Fibroblast of mammary gland (primary cell): ENCODE data around the gene IFT57.

Source experiments
- DNase-seq: peaks from one replicate; pipeline ENCODE4 v3.0.0-alpha.2; 2010; ENCODE audit warnings: low read depth
- H3K4me3 ChIP-seq: 2 replicates; pipeline ENCODE4 v1.5.1; 2011; ENCODE audit warnings: low read depth, mild to moderate bottlenecking, low read length, moderate library complexity; ENCODE audit not compliant: control insufficient read depth
- TF ChIP-seq, protein P1 (sequence below): conservative IDR thresholded peaks from 2 replicates; pipeline ENCODE4 v1.5.1; 2011; ENCODE audit warnings: low read depth, low read length, inconsistent platforms; ENCODE audit not compliant: control insufficient read depth, insufficient read depth

Gene IFT57

GRCh38 chr3:108250626-108251025 is 28.4 kb upstream of the IFT57 start:
- peak; percentile 2 for DNase-seq
- TF ChIP-seq, protein P1, sequence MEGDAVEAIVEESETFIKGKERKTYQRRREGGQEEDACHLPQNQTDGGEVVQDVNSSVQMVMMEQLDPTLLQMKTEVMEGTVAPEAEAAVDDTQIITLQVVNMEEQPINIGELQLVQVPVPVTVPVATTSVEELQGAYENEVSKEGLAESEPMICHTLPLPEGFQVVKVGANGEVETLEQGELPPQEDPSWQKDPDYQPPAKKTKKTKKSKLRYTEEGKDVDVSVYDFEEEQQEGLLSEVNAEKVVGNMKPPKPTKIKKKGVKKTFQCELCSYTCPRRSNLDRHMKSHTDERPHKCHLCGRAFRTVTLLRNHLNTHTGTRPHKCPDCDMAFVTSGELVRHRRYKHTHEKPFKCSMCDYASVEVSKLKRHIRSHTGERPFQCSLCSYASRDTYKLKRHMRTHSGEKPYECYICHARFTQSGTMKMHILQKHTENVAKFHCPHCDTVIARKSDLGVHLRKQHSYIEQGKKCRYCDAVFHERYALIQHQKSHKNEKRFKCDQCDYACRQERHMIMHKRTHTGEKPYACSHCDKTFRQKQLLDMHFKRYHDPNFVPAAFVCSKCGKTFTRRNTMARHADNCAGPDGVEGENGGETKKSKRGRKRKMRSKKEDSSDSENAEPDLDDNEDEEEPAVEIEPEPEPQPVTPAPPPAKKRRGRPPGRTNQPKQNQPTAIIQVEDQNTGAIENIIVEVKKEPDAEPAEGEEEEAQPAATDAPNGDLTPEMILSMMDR = no peak

GRCh38 chr3:108243243-108243642 is 21.0 kb upstream of the IFT57 start:
- H3K4me3 ChIP-seq = no peak overlapping the region
- no peak for DNase-seq
- TF ChIP-seq, protein P1 = no peak

More at GRCh38 chr3:108250626-108251025, 28.4 kb upstream of the IFT57 start:
- H3K4me3 ChIP-seq = no peak overlapping the region

GRCh38 chr3:108242776-108243175 is 20.6 kb upstream of the IFT57 start:
- DNase-seq = no peak
- H3K4me3 ChIP-seq = no peak overlapping the region
- TF ChIP-seq, protein P1 = no peak

DNA sequence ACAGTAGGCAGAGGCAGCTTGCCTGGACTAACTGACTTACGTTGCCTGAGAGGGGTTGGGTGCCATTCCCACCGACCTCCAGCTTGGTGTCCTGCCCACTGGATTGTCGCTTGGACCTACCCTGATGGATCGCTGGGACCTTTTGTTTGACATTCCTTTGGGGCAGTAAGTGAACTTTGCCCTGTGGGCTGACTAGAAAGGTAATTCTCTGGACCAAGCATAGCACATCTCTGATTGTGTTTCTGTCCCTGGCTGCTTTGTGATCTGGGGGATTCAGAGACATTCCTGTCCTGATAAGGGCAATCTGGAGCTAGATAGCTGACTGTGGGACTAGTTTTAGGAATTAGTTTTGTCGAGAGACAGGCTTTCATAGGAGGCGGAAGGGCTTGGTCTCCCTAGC is 19.5 kb upstream of the IFT57 start:
- no peak overlapping the region for H3K4me3 ChIP-seq
- no peak for DNase-seq
- TF ChIP-seq, protein P1 = no peak

DNA sequence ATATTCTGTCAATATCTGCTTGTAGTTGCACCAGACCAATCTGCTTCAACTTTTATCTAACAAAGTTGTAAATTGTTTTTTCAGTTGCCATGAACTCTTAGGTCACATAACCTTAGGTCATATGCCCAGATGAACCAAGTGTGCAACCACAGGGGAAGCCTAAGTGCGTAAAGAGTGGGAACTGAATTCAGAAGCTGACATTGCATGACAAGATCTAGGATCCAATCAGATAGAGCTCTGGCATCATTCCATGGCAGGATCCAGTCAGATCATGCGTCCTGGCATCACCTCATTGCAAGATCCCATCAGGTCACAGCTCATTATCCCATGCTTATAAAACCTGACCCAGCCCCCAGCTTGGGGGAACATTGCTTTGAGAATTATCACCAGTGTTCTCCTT is 18.9 kb upstream of the IFT57 start:
- TF ChIP-seq, protein P1 = no peak
- no peak for DNase-seq
- H3K4me3 ChIP-seq = no peak overlapping the region

DNA sequence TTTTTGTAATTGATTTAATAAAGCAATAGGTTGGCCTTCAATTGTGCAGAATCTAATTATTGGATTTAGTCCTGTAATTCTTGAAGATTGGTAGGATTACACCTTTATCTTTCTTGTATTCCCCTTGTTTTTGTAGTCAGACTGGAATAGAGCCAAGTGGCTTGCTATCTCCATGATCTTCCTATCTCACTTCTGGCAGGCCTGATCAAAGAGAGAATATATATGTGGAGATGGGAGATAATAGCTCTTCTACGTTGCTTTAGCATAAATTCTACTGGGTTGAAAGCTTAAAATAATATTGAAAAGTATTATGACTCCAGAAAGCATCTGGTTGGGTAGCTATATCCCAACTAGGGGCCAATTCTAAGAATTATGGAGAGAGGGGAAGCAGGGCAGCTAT is 16.9 kb upstream of the IFT57 start:
- no peak for DNase-seq
- H3K4me3 ChIP-seq = no peak overlapping the region
- TF ChIP-seq, protein P1 = no peak

GRCh38 chr3:108235290-108235689 is 13.1 kb upstream of the IFT57 start:
- H3K4me3 ChIP-seq = no peak overlapping the region
- TF ChIP-seq, protein P1 = no peak
- no peak for DNase-seq
